HG02870 (cell line): ENCODE results near the gene PREX1.
"Not testable (repeated sequence)": the region's sequence is repeated elsewhere in the genome, so short reads cannot be mapped to it uniquely, and the experiment has no call there.

ENCODE experiments used
- ATAC-seq: cut with Tn5 transposase; IDR thresholded peaks from one replicate; pipeline ENCODE4 v1.9.1; 2021; ENCODE audit warnings: mild to moderate bottlenecking, moderate library complexity; ENCODE audit not compliant: unreplicated experiment

The PREX1 gene

DNA sequence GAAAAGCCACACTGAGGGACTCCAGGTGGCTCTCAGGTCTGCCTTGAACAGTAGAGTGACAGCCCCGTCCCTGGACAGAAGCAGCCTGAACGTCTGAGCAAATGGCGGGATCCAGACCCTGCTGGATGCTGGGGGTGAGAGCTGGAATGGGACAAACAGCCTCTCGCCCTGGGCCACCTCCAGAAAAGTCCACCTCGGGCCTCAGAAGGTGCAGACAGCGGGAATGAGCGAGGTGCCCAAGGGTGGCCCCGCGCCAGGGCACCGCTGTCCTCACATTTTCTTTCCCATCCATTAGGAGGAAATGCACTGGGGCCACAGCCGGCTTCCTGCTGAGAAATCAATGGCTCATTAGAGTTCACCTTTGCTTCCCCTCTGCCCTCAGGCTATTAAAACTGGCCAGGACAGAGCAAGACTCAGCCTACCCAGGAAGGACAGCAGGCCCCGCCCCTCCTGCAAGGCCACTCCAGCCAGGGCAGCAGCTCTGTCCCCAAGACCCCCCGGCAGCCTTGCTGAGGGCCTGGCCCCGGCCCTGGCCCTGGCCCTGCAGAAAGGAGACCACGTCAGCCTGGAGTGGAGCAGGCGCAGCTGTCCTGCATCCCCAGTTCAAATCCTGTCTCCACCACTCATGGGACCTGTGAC, 229.4 kb downstream of the PREX1 start:
- ATAC-seq: not testable (repeated sequence)

DNA sequence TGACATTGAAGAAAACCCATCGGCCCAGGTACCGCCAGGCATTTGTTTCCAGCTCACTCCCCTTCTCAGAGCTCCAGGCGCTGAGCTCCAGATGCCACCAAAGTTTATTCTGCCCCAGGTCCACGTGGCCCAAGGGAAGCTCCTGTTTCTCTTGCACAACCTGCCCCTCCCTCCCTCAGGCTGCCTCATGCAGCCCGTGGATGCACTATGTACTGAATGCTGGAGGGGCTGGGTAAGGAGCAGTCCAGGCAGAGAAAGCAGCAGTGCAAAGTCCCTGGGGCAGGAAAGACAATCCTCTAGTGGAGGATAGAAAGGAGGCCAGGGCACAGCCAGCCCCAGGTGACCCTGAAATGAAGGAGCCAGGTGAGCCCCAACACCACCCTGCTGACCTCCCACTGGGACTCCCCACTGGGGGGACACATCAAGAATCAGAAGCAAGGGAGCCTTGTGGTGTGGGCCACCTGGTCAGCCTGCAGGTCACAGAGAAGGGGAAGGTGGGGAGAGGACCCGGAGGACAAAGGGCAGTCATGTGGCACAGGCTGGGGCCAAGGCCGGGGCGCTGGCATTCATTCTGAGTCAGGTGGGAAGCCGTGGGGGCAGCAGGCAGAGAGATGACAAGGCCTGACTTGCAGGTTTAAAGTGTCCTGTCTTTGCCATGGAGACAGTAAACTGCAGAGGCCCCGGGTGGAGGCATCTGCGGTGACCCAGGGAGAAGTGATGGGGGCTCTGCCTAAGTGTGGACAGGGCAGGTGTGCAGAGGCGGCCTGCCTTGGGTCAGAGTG, 230.1 kb downstream of the PREX1 start:
- no peak for ATAC-seq

DNA sequence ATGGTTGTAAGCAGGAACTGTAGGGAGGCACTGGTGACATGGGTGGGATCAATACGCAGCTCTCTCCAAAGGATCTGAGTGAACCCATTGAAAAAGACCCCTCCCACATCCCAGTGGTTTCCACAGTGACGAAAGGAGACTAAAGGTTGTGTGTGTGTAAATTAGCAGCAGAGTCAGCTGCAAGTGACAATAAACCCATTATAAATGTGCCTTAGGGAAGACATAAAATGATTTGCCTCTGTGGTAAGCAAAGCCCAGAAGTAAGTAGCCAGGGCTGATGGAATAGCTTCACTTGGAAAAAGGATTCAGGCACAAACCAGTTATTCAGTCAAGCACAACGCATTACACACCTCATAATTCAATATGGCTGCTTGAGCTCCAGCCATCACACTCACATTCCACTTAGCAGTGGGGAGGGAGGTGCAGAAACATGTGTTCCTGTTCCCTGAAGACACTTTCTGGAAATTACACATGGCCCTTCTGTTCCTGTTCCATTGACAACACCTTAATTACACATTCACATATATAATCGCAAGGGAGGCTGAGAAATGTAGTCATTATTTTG, 231.4 kb downstream of the PREX1 start:
- no peak for ATAC-seq

DNA sequence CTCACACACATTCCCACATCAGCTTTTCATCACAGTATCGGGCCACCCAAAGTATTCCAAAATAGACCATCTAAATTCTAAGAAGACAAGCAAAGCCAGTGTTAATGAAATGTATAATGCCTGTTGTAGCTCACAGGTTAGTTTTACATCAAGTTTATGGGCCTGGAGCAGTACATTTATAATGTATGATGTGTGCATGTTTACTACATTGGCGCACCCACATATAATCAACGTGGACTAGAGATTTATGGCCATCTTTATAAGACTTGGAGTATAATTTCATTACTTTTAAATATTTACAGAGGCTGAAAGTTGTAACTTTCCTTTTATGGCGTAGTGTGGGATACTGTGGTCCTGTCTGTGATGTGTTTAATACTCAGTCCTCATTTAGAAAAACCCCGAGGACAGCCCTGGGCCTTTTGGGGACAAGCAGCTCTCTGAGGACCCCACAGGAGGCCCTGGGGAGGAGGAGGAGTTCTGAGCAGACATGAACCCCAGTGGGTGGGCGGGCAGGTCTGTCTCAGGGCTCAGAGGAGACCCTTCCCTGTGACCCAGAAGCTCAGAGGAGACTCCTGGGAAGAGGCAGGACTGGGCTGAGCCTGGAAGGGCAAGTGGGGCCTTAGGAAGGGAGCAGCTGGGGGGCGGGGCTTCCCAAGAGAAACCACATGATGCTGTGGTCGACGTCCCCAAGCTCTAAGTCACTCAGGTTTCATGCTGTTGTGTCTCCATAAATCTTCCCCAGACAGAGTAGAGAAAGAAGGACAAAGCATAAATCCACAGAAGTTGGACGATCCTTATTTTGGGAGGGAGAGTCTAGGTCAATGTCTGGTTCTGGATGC, 232.1 kb downstream of the PREX1 start:
- no peak for ATAC-seq

DNA sequence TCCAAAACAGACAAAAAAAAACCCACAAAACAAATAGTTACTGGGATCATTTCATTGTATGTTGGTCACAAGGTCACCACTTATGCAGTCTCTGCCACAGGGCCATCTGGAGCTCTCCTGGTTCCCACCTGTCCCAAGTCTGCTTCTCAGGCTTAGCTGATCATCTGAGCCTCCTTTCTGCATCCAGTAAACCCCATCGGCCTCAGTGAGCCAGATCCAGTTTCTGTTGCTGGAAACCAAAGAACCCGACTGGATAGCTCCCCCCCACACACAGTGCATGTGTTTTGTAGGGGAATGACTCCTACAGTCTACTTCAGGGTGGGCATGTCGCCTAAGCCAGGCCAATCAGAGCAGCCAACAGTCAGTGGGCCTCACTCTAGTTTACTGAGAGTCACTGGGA, 233.3 kb downstream of the PREX1 start:
- no peak for ATAC-seq

DNA sequence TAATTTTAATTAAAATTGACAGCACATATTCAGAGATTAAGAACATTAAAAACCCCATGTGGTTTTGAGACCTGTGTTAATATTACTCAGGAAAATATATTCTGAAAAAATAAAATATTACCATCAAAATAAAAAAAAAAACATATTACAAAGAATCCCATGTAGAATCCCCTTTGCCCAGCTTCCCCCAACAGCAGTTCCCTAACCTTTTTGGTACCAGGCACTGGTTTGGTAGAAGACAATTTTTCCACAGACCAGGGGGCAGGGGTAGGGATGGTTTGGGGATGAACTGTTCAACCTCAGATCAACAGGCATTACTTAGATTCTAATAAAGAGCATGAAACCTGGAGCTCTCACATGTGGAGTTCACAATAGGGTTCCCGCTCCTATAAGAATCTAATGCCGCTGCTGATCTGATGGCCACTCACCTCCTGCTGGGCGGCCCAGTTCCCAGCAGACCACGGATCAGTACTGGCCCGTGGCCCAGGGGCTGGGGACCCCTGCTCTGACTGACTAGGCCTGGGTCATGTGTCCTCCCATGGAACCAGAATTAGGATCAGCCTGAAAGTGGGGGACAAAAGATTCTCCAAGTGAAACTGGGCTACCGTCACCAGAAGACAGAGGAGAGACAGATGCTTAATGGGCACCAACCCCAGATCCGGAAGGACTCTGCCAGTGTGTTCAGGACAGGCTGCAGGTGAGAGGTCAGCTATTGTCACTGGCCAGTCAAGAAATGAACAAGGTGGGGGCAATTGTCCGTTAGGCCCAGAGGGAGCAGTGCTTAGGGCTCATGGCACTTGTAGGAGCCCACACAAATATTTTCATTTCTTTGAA, 235.5 kb downstream of the PREX1 start:
- no peak for ATAC-seq

DNA sequence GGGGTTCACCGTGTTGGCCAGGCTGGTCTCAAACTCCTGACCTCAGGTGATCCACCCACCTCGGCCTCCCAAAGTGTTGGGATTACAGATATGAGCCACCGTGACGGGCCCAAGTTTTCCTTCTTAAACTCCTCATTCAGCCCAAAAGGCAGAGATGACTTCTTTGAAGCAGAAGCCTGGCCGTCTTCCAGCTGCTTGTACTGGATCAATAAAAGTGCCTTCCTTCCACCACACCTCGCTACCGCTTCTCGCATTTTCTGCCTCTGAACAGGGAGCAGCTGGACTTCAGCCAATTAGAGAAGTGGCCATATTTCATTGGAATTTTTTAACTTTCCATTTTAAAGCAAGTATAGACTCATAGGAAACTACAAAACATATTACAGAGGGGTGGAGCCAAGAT, 241.1 kb downstream of the PREX1 start:
- ATAC-seq: no peak

DNA sequence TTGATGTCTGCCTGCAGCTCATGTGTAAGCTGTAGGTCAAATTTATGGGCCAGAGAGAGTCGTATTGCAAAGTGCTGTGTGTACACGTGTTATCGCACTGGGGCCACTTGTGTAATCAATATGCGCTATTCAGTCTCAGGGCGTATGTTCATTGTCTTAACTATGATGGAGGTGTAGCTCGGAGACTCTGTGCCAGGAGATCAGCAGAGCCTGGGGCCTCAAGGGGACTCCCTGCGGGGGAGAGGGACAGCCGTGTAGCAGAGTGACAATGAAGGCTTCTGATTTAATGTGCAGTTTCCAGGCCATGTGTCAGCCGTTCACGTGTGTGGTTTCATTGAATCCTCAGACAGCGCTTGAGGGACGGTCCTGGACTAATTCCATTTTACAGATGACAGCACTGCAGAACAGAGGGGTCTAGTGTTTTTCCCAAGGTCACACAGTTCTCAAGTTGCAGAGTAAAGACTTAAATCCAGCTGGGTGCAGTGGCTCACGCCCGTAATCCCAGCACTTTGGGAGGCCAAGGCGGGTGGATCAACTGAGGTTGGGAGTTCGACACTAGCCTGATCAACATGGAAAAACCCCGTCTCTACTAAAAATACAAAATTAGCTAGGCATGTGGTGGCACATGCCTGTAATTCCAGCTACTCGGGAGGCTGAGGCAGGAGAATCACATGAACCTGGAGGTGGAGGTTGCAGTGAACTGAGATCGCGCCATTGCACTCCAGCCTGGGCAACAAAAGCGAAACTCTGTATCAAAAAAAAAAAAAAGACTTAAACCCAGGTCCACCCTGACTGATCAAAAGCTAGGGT, 242.5 kb downstream of the PREX1 start:
- no peak for ATAC-seq

DNA sequence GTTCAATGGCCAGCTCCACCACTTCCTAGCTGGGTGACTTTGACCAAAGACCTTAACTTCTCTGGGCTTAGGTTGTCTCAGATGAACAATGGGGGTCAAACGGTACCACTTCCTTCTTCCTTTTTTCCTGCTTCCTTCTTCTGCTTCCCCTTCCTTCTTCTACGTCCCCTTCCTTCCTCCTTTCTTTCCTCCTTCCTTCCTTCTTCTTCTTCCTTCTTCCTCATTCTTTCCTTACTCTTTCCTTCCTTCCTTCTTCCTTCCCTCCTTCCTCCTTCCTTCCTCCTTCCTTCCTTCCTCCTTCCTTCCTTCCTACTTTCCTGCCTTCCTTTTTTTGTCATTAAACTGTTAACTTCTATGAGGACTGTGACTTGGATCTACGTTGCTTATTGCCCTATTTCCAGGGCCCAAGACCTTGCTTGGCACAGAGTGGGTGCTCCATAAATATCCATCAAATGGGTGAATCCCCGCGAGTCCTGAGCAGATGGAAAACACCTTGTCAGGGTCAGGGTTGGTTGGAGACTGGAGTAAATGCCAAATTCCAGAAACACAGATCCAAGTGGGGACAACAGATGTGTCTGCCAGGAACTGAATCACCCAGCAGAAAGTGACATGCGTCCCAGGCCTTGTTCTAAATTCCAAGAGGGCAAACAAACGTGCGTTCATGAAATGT, 243.3 kb downstream of the PREX1 start:
- no peak for ATAC-seq

DNA sequence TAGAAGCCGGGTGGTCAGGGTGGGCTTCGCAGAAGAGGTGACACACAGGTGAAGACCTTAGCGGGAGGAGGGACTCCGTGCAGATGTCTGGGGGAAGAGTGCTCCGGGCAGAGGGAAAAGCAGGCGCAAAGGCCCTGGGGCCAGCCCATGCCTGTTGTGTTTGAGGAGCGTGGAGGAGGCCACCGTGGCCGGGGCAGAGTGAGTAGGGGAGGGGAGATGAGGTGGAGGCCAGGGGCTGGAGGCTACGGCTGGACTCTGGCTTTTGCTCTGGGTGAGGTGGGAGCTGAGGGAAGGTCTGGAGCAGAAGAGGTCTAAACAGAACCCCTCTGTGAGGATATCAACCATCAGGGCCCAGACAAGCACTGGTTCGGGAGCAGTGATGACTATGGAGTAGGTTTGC, 244.0 kb downstream of the PREX1 start:
- no peak for ATAC-seq

DNA sequence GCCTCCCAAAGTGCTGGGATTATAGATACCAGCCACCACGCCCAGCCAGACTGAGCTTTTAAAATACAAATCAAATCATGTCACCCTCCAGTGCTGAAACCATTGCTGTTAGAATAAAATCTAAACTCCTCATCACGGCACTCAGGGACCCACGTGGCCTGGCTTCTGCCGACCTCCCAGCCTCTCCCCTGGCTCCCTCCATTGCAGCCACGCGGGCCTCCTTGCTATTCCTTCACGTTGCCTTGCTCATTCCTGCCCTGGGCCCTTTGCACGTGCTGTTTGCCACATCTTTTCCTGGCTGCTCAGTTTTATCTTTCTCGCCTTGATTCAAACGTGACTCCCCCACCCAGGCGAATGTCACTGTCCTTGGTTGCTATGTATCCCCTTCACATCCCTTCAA, 244.6 kb downstream of the PREX1 start:
- no peak for ATAC-seq

DNA sequence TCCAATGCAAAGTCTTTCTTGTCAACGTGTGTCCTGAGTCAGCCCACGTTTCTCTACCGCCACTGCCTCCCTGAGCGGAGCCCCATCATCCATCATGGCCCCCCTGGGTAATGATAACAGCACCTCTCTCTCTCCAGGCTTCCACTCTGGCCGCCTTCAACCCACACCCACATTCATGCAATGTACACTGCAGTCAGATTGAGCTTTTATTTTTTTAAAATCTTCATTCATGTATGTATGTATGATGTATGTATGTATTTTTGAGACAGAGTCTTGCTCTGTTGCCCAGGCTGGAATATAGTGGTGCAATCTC, 245.2 kb downstream of the PREX1 start:
- ATAC-seq: no peak

DNA sequence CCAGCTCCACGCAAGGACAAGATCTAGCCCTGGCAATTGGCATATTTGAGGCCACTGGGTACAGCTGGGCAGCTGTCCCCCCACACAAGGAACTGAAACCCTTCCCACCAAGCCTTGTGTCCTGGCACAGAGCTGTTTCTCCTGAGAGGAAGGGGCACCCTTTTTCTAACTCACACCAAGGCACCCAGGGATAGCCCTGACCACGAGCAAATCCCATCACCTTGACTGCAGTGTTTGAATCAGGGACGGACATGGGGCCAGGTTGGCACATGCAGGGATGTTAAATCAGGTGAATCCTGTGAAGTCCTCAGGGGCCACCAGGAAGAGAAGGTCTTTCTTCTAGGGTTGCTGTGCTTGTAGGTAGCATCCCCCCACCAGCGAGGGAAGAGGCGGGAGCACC, 246.6 kb downstream of the PREX1 start:
- ATAC-seq: no peak

DNA sequence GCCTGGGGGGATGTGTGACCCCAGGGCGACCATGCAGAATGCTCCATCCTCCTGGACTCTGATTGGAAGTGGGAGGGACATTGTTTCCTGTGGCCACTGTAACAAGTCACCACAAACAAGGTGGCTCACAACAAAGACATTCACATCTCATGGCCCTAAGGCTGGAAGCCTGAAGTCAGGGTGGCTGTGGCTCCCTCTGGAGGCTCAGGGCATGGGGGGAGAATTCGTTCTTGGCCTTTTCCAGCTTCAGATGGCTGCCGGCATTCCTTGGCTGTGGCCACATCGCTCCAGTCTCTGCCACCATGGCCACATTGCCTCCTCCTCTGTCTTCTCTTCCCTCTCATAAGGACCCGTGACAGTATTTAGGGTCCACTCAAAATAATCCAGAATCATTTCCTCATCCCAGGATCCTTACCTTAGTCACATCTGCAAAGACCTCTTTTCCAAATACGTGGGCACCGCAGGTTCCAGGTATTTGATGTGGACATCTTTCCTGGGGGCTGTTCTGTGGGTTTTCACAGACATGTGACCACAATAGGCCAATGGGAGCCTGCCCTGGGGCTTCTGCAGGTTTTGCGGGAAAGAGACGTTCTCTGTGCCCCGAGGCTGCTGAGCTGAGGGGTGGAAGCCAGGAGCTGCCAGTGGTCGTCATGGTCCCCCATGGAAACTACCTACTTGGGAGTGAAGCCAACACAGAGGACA, 249.3 kb downstream of the PREX1 start:
- no peak for ATAC-seq

DNA sequence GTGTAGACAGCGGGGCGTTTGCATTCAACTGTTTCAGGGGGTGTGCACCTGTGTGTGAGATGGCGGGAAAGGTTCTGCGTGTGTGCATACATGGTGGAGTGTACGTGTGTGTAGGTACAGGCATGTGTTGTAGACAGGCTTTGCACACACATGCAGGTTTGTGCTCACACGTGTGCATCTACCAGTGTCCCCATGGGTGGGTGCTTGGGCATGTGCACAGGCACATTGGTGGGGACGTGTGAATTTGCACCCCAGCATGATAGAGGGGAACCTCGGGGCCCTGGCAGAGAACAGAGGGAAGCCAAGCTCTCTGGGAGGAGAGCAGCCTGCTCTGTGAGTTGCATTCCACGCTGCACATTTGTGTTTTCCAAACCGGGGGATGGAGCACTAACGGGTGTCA, 250.2 kb downstream of the PREX1 start:
- no peak for ATAC-seq

DNA sequence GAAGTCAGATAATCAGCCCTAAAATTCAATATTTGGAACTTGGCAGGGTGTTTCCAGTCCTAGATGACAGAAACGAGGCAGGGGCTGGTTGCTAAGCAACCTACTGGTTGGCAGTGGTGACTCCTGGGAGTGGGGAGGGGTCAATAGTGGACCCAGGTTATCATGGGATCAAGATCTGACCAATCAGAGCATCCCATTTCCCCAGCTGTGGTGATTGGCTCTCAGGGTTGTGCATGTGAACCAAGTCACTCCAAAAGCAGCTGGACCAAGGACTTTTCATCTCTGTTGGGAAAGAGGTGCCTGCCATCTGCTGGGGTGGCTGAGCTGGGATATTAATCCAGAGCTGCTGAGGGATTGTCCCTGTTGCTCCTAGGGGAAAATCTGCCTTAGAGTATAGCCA, 253.4 kb downstream of the PREX1 start:
- ATAC-seq: no peak
